ENCODE data around the gene NDC80.

DNA sequence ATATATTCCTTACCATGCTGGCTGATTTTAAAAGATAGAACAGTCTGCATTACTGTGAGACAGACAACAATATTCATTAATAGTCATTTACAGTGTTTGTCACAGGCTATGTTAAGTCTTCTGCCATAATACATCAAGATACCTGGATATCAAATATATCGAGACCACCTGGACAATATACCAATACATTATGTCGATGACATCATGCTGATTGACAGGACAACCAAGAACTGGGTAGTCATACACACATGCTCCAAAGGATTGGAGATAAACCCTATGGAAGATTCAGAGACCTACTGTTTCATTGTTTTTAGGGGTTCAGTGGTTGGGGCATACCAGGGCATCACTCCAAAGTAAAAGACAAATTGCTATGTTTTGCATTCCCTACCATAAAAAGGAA, 57.6 kb downstream of the NDC80 start:
- TF ChIP-seq, protein P1, sequence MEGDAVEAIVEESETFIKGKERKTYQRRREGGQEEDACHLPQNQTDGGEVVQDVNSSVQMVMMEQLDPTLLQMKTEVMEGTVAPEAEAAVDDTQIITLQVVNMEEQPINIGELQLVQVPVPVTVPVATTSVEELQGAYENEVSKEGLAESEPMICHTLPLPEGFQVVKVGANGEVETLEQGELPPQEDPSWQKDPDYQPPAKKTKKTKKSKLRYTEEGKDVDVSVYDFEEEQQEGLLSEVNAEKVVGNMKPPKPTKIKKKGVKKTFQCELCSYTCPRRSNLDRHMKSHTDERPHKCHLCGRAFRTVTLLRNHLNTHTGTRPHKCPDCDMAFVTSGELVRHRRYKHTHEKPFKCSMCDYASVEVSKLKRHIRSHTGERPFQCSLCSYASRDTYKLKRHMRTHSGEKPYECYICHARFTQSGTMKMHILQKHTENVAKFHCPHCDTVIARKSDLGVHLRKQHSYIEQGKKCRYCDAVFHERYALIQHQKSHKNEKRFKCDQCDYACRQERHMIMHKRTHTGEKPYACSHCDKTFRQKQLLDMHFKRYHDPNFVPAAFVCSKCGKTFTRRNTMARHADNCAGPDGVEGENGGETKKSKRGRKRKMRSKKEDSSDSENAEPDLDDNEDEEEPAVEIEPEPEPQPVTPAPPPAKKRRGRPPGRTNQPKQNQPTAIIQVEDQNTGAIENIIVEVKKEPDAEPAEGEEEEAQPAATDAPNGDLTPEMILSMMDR (conservative IDR thresholded peaks at IDR 0.05) = no peak
- TF ChIP-seq EZH2 (IDR thresholded peaks at IDR 0.05; ENCODE audit: low read depth) = no peak

Measured in PC-9 (cell line).